Neutrophil (primary cell): ENCODE measurements around the gene CGNL1.

ENCODE experiments used
- H3K27ac ChIP-seq: fragments of 200-600 bp; sonication (generic); 2 replicates; pipeline ENCODE4 v1.5.1; 2016; ENCODE audit warnings: mild to moderate bottlenecking, moderate library complexity
- H3K27me3 ChIP-seq: fragments of 200-600 bp; sonication (generic); 2 replicates; pipeline ENCODE4 v1.6.0; 2016; ENCODE audit warnings: mild to moderate bottlenecking
- H3K36me3 ChIP-seq: fragments of 200-600 bp; sonication (generic); 2 replicates; pipeline ENCODE4 v1.5.1; 2017
- H3K4me1 ChIP-seq, 2 experiments: fragments of 200-600 bp in 1 of 2; sonication (generic) in 1 of 2; 1 replicate in 1 of 2; 2 replicates in 1 of 2; pipeline versions ENCODE4 v1.5.1 to v1.6.1; 2013 to 2016; ENCODE audit warnings: low read depth in 1 of 2, low read length in 1 of 2, mild to moderate bottlenecking in 1 of 2, moderate library complexity in 1 of 2; ENCODE audit not compliant: control insufficient read depth in 1 of 2, insufficient read depth in 1 of 2
- H3K4me3 ChIP-seq, 2 experiments: fragments of 200-600 bp in 1 of 2; sonication (generic) in 1 of 2; 1 replicate in 1 of 2; 2 replicates in 1 of 2; pipeline ENCODE4 v1.5.1; 2013 to 2016; ENCODE audit warnings: low read depth in 1 of 2, low read length in 1 of 2, mild to moderate bottlenecking in 1 of 2, moderate library complexity in 1 of 2
- H3K9me3 ChIP-seq: fragments of 200-600 bp; sonication (generic); 2 replicates; pipeline ENCODE4 v1.5.1; 2016
- TF ChIP-seq, protein P1 (sequence below): fragments of 200-600 bp; sonication (generic); IDR thresholded peaks from 2 replicates; pipeline ENCODE4 v1.5.1; 2016; ENCODE audit warnings: antibody characterized with exemption

Gene CGNL1

DNA sequence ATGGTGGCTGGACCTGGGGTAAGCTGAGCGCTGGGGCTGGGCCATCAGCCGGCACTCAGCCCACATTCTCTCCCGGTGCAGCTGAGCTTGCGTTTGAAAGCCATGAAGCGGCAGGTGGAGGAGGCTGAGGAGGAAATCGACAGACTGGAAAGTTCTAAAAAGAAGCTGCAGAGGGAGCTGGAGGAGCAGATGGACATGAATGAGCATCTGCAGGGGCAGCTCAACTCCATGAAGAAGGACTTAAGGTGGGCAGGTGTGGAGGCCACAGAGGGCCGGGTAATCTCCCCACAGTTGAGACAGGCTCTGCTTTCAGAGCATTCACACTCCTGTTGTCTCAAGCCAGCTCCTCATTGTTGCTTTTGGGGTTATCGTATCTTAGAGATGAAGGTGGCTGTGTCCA is 169.7 kb downstream of the CGNL1 start:
- no peak overlapping the region for H3K4me3 ChIP-seq
- no peaks in the 10 kb centered on the region for H3K9me3 ChIP-seq
- no peaks in the 10 kb centered on the region for H3K36me3 ChIP-seq
- no peaks in the 10 kb centered on the region for H3K27me3 ChIP-seq
- TF ChIP-seq, protein P1, sequence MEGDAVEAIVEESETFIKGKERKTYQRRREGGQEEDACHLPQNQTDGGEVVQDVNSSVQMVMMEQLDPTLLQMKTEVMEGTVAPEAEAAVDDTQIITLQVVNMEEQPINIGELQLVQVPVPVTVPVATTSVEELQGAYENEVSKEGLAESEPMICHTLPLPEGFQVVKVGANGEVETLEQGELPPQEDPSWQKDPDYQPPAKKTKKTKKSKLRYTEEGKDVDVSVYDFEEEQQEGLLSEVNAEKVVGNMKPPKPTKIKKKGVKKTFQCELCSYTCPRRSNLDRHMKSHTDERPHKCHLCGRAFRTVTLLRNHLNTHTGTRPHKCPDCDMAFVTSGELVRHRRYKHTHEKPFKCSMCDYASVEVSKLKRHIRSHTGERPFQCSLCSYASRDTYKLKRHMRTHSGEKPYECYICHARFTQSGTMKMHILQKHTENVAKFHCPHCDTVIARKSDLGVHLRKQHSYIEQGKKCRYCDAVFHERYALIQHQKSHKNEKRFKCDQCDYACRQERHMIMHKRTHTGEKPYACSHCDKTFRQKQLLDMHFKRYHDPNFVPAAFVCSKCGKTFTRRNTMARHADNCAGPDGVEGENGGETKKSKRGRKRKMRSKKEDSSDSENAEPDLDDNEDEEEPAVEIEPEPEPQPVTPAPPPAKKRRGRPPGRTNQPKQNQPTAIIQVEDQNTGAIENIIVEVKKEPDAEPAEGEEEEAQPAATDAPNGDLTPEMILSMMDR = no peak
- no peaks in the 10 kb centered on the region for H3K4me1 ChIP-seq
- no peak overlapping the region for H3K27ac ChIP-seq

DNA sequence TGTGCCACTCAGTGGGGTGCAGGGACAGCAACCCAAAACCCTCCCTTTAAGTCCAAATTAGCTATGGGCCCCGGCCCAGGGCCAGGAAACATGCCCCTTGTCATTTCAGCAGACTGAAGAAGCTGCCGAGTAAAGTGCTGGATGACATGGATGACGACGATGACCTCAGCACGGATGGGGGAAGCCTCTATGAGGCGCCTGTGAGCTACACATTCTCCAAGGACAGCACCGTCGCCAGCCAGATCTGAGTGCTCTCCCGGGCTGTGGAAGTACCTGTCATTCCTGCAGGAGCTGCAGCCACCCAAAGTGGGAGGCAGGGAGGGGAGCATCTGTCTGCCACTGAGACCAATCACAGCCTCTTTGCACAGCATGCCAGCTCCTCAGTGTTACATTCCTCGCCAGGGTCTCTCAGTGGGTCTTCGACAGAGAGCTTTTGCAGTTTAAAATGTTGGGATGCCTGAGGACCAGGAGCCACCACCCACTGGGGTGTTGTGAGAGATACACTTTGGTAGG is 171.0 kb downstream of the CGNL1 start:
- Histone ChIP-seq H3K27me3 (no peaks in the 10 kb centered on the region), H3K27ac (no peak overlapping the region)
- TF ChIP-seq, protein P1 = no peak

DNA sequence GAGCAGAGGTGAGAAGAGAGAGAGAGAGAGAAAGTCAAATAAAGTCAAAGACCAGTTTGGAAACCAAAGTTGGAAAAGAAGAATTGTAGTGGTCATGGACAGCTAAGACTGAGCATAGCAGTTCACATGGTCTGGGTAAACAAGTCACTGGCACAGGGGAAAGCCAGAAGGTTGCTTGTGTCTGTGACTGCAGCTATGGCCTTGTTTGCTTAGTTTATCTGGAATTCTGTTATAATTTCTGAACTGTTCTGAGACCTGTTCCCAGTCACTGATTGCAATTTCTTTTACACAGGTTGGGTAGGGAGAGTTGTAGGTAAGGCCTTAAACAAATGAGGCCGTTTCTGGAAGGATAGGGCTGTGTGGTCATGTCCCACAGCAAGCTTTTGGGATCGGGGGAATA is 172.0 kb downstream of the CGNL1 start:
- H3K36me3 ChIP-seq = no peaks in the 10 kb centered on the region
- no peak overlapping the region for H3K4me3 ChIP-seq
- TF ChIP-seq, protein P1 = no peak
- no peaks in the 10 kb centered on the region for H3K9me3 ChIP-seq
- H3K4me1 ChIP-seq = no peaks in the 10 kb centered on the region
- no peaks in the 10 kb centered on the region for H3K27me3 ChIP-seq
- H3K27ac ChIP-seq = no peak overlapping the region

More for the DNA sequence above, 171.0 kb downstream of the CGNL1 start:
- no peaks in the 10 kb centered on the region for H3K9me3 ChIP-seq
- no peaks in the 10 kb centered on the region for H3K36me3 ChIP-seq
- no peaks in the 10 kb centered on the region for H3K4me1 ChIP-seq
- H3K4me3 ChIP-seq = no peak overlapping the region

DNA sequence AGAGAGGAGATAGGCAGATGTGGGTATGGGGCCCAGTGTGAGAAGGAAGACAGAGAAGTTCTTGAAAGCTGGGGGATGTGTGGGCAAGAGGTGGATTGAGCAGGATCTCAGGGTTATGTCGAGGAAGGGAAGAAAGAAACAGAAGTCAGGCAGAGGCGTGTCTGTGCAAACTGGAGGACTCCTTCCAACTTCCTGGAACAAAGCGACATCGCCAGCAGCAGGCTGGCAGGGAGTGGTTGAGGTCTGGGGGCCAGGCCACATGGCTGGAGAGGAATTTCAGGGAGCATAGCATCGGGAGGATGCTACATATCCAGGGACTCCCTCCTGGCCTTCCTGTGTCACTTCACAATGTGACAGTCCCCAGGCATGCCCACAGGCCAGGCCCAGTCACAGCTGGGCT is 172.5 kb downstream of the CGNL1 start:
- Histone ChIP-seq H3K27me3 (no peaks in the 10 kb centered on the region), H3K4me3 (no peak overlapping the region), H3K27ac (no peak overlapping the region), H3K4me1 (no peaks in the 10 kb centered on the region), H3K36me3 (no peaks in the 10 kb centered on the region), H3K9me3 (no peaks in the 10 kb centered on the region)
- TF ChIP-seq, protein P1 = no peak

DNA sequence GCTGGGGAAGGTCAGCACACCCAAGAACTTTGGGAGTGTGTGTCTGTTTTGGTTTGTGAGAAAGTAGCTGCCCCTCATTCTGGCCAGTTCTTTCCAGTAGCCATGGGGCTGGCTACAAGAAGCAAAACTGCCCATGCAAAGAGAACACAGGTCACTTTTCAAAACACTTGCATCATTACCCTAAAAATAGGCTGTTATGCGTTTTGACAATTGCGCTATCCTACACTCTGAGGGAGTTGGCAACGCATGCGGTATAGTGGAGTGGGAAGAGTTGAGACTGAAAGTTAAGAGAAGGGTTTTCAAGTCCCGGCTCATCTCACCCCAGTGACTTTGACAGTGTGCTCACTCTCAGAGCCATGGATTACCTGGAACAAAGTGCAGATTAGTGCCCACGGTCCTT is 173.6 kb downstream of the CGNL1 start:
- no peaks in the 10 kb centered on the region for H3K27me3 ChIP-seq
- no peaks in the 10 kb centered on the region for H3K36me3 ChIP-seq
- H3K9me3 ChIP-seq = no peaks in the 10 kb centered on the region
- H3K27ac ChIP-seq = no peak overlapping the region
- H3K4me3 ChIP-seq = no peak overlapping the region
- TF ChIP-seq, protein P1 = no peak
- no peaks in the 10 kb centered on the region for H3K4me1 ChIP-seq

DNA sequence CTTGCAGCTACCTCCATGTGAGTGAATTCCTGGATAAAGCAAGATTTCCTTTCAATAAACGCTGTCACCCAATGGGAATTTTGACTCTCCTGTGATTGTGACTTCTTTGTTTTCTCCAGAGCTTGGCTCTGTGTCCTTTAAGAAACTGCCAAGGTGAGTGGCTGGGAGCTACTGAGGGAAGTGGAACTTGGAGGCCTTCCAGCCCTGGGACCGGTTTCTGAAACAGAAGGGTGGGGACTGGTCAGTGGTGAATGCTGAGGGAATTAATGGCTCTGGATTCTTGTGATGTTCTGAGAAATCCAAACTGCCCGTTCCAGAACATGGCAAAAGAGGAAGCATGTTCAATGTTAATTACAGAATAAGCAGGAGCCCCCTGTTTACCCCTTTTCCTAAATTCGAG is 174.3 kb downstream of the CGNL1 start:
- H3K27ac ChIP-seq = no peak overlapping the region
- H3K36me3 ChIP-seq = no peaks in the 10 kb centered on the region
- no peaks in the 10 kb centered on the region for H3K9me3 ChIP-seq
- no peak overlapping the region for H3K4me3 ChIP-seq
- no peaks in the 10 kb centered on the region for H3K4me1 ChIP-seq
- H3K27me3 ChIP-seq = no peaks in the 10 kb centered on the region
- TF ChIP-seq, protein P1 = no peak
